Measurements from ENCODE around the gene MEIS2. TPM values are rescaled to one million over a fixed set of nuclear protein-coding genes. Genes with fewer than 3 reads are reported as not detected.

The MEIS2 gene
- total RNA-seq, 1 donor from 2014 or later = 6.0 TPM

- DNase-seq = no peak
- Mint-ChIP-seq H3K27me3 (ENCODE audit: unreplicated experiment) (no peaks in the 10 kb centered on the region), H3K36me3 (ENCODE audit: unreplicated experiment) (no peaks in the 10 kb centered on the region), H3K9me3 (ENCODE audit: unreplicated experiment) (no peaks in the 10 kb centered on the region), H3K27ac (ENCODE audit: unreplicated experiment) (no peak overlapping the region), H3K4me3 (ENCODE audit: unreplicated experiment) (no peak overlapping the region), H3K4me1 (ENCODE audit: low read depth, unreplicated experiment) (no peaks in the 10 kb centered on the region)
- TF ChIP-seq, protein P1, sequence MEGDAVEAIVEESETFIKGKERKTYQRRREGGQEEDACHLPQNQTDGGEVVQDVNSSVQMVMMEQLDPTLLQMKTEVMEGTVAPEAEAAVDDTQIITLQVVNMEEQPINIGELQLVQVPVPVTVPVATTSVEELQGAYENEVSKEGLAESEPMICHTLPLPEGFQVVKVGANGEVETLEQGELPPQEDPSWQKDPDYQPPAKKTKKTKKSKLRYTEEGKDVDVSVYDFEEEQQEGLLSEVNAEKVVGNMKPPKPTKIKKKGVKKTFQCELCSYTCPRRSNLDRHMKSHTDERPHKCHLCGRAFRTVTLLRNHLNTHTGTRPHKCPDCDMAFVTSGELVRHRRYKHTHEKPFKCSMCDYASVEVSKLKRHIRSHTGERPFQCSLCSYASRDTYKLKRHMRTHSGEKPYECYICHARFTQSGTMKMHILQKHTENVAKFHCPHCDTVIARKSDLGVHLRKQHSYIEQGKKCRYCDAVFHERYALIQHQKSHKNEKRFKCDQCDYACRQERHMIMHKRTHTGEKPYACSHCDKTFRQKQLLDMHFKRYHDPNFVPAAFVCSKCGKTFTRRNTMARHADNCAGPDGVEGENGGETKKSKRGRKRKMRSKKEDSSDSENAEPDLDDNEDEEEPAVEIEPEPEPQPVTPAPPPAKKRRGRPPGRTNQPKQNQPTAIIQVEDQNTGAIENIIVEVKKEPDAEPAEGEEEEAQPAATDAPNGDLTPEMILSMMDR (IDR thresholded peaks at IDR 0.05; ENCODE audit: partially characterized antibody, unreplicated experiment) = no peak
Observed at GRCh38 chr15:36936613-36937012, 163.7 kb downstream of the MEIS2 start.

DNA sequence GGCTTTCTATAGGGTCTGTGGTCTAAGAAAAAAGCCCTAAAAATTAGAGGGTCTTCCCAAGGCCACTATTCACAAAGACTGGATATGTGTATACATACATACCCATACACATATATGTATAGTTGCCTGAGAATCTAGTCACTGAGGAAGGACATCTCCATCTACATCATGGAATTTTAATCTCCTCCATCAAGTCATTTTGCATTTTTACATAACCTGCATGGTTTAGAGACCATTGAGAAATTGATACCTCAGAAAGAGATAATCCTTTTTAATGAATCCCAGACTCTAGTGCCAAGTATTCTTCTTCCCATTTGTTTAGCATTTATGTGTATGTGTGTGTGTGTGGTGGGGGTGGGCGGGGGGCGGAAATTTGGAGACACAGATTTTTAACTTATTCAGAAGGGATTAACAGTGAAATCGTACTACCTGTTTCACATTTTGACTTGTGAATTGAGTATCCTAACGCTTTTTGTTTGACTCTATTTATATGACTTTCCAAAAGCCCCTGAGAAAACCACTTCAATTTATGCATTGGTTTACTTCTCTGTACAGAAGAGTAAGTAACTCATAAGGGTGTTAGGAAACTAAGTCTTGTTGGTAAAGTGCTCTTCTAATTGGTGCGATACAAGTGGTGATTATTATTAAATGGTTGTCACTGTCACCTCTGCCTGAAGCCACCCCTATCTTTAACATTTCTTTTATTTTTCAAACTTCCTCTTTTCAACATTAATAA, 166.9 kb downstream of the MEIS2 start:
- TF ChIP-seq, protein P1 (IDR thresholded peaks at IDR 0.05; ENCODE audit: partially characterized antibody, unreplicated experiment) = no peak
- Mint-ChIP-seq H3K9me3 (ENCODE audit: unreplicated experiment) (no peaks in the 10 kb centered on the region), H3K4me1 (ENCODE audit: low read depth, unreplicated experiment) (no peaks in the 10 kb centered on the region), H3K36me3 (ENCODE audit: unreplicated experiment) (no peaks in the 10 kb centered on the region), H3K27me3 (ENCODE audit: unreplicated experiment) (no peaks in the 10 kb centered on the region), H3K27ac (ENCODE audit: unreplicated experiment) (no peak overlapping the region), H3K4me3 (ENCODE audit: unreplicated experiment) (no peak overlapping the region)
- DNase-seq = no peak

- TF ChIP-seq, protein P1 (IDR thresholded peaks at IDR 0.05; ENCODE audit: partially characterized antibody, unreplicated experiment) = no peak
- no peak overlapping the region for H3K4me3 Mint-ChIP-seq (ENCODE audit: unreplicated experiment)
- no peak for DNase-seq
- H3K27me3 Mint-ChIP-seq (ENCODE audit: unreplicated experiment) = no peaks in the 10 kb centered on the region
- no peaks in the 10 kb centered on the region for H3K4me1 Mint-ChIP-seq (ENCODE audit: low read depth, unreplicated experiment)
- H3K9me3 Mint-ChIP-seq (ENCODE audit: unreplicated experiment) = no peaks in the 10 kb centered on the region
- H3K27ac Mint-ChIP-seq (ENCODE audit: unreplicated experiment) = no peak overlapping the region
- no peaks in the 10 kb centered on the region for H3K36me3 Mint-ChIP-seq (ENCODE audit: unreplicated experiment)
Observed at GRCh38 chr15:36932070-36932469, 168.3 kb downstream of the MEIS2 start.

DNA sequence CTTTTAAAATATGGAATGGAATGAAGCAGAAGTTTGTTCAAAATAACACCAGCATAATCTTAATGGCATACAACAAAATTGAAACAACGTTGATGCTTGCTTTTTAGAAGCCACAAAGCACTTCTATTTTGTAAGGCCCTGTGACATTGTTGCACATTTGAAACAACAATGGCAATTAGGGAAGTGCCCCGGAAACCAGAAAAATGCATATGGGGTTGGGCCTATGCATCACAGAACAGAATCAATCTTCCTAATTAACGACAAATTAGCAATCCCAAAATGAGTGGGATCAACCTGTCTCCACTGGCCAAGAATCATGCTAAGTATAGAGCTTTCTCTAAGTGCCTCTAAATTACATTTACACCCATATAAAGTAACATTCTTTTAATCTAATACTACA, 168.9 kb downstream of the MEIS2 start:
- Mint-ChIP-seq H3K27me3 (ENCODE audit: unreplicated experiment) (no peaks in the 10 kb centered on the region), H3K36me3 (ENCODE audit: unreplicated experiment) (no peaks in the 10 kb centered on the region), H3K27ac (ENCODE audit: unreplicated experiment) (no peak overlapping the region), H3K9me3 (ENCODE audit: unreplicated experiment) (no peaks in the 10 kb centered on the region), H3K4me3 (ENCODE audit: unreplicated experiment) (no peak overlapping the region), H3K4me1 (ENCODE audit: low read depth, unreplicated experiment) (no peaks in the 10 kb centered on the region)
- TF ChIP-seq, protein P1 (IDR thresholded peaks at IDR 0.05; ENCODE audit: partially characterized antibody, unreplicated experiment) = no peak
- no peak for DNase-seq

DNA sequence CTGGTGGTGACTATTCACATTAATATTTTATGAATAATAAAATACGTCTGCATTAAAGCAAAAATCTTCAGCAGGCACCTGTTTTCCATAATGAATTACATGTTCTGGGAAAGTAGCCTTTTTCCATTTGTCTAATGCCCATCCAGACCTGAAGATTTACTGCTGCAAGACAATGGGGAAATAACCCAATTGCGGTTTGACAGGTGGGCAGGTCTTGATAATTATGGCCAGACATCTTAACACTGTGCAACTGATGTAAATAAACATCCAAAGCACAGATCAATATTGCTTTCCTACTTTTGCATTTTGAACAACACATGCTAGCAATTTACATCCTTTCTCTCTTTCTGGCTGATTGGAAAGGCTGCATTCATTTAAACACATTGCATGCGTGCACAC, 173.9 kb downstream of the MEIS2 start:
- Mint-ChIP-seq H3K27ac (ENCODE audit: unreplicated experiment) (no peak overlapping the region), H3K4me3 (ENCODE audit: unreplicated experiment) (no peak overlapping the region), H3K27me3 (ENCODE audit: unreplicated experiment) (no peaks in the 10 kb centered on the region), H3K9me3 (ENCODE audit: unreplicated experiment) (peaks cover 2% of the 10 kb centered on the region), H3K36me3 (ENCODE audit: unreplicated experiment) (no peaks in the 10 kb centered on the region), H3K4me1 (ENCODE audit: low read depth, unreplicated experiment) (peaks cover 2% of the 10 kb centered on the region)
- DNase-seq = no peak
- TF ChIP-seq, protein P1 (IDR thresholded peaks at IDR 0.05; ENCODE audit: partially characterized antibody, unreplicated experiment) = no peak
